ENCODE results near the gene ALDH16A1. TPM values are rescaled to one million over a fixed set of nuclear protein-coding genes. Genes with fewer than 3 reads are reported as not detected.

The ALDH16A1 gene
- total and polyA plus RNA-seq, 2 of the 4 experiments (the other 2 are of a cell fraction), result 10.4 to 12.9 TPM

DNA sequence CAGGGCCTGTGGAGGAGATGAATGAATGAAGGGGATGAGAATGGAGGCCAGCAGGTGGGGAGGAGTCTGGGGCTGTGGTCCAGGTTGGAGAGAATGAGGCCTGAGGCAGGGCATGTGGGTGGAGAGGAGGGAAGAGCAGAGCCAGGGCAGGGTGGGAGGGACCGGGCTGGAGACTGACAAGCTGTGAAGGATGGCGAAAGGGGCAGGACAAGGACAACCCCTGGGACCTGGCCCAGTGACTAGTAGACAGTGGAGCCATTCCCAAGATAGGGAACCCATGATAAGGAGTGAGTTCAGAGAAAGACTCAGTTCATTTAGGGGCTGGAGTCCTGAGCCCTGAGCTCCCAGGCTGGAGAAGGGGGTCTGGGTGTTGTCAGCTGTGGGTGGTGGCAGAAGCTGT lies 32.8 kb upstream of the ALDH16A1 start:
- in situ Hi-C loops (cut with MboI; ENCODE audit: low sequenced_read_pairs), result no loop called here
- POLR2A ChIA-PET (ENCODE audit: unreplicated experiment), result no interaction called here
- CTCF ChIA-PET, result no interaction called here

More for the DNA sequence above, 32.8 kb upstream of the ALDH16A1 start:
- H3K36me3 ChIP-seq (ENCODE audit: control insufficient read depth, insufficient read depth, low read length), result no peaks in the 10 kb centered on the region
- H3K4me3 ChIP-seq (ENCODE audit: insufficient read depth, low read depth, low read length), result no peak overlapping the region
- no peak overlapping the region for H4K5ac ChIP-seq (ENCODE audit: low read depth, low read length)
- H3K4ac ChIP-seq (ENCODE audit: low read depth, low read length), result no peak overlapping the region
- H2AFZ ChIP-seq (replicated peaks; ENCODE audit: low read length, poor library complexity), result no peak overlapping the region
- no peaks in the 10 kb centered on the region for H3K9me1 ChIP-seq (ENCODE audit: insufficient read depth, low read length)
- 27% methylated on average over 2 of the region's 2 CpGs; no CpG with 5 or more reads in 1 of the 2 experiments for WGBS, 2 experiments (ENCODE audit: extremely low coverage in 2 of 2, insufficient read length in 1 of 2)
- no peak overlapping the region for H3K4me2 ChIP-seq (ENCODE audit: low read depth, low read length)
- peaks cover 90% of the 10 kb centered on the region for H3K27me3 ChIP-seq (ENCODE audit: control insufficient read depth, insufficient read depth, low read length)
- H3K27ac ChIP-seq (ENCODE audit: insufficient read depth, low read length), result no peak overlapping the region
- TF ChIP-seq, protein P1, sequence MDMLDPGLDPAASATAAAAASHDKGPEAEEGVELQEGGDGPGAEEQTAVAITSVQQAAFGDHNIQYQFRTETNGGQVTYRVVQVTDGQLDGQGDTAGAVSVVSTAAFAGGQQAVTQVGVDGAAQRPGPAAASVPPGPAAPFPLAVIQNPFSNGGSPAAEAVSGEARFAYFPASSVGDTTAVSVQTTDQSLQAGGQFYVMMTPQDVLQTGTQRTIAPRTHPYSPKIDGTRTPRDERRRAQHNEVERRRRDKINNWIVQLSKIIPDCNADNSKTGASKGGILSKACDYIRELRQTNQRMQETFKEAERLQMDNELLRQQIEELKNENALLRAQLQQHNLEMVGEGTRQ (IDR thresholded peaks at IDR 0.05; ENCODE audit: low read depth, low read length), result no peak
- TF ChIP-seq MXI1 (IDR thresholded peaks at IDR 0.05; ENCODE audit: borderline replicate concordance, low read depth, low read length) (no peak), POLR2A (IDR thresholded peaks at IDR 0.05; ENCODE audit: low read depth, low read length) (no peak), RAD21 (IDR thresholded peaks at IDR 0.05; ENCODE audit: low read length) (no peak), FOS (IDR thresholded peaks at IDR 0.05; ENCODE audit: low read depth, low read length) (no peak), BHLHE40 (IDR thresholded peaks at IDR 0.05; ENCODE audit: low read depth, low read length) (no peak), MAFK (IDR thresholded peaks at IDR 0.05; ENCODE audit: low read depth, low read length) (no peak)
- TF ChIP-seq, protein P2, sequence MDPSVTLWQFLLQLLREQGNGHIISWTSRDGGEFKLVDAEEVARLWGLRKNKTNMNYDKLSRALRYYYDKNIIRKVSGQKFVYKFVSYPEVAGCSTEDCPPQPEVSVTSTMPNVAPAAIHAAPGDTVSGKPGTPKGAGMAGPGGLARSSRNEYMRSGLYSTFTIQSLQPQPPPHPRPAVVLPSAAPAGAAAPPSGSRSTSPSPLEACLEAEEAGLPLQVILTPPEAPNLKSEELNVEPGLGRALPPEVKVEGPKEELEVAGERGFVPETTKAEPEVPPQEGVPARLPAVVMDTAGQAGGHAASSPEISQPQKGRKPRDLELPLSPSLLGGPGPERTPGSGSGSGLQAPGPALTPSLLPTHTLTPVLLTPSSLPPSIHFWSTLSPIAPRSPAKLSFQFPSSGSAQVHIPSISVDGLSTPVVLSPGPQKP (IDR thresholded peaks at IDR 0.05; ENCODE audit: borderline replicate concordance, low read depth, low read length), result no peak
- TF ChIP-seq, protein P3, sequence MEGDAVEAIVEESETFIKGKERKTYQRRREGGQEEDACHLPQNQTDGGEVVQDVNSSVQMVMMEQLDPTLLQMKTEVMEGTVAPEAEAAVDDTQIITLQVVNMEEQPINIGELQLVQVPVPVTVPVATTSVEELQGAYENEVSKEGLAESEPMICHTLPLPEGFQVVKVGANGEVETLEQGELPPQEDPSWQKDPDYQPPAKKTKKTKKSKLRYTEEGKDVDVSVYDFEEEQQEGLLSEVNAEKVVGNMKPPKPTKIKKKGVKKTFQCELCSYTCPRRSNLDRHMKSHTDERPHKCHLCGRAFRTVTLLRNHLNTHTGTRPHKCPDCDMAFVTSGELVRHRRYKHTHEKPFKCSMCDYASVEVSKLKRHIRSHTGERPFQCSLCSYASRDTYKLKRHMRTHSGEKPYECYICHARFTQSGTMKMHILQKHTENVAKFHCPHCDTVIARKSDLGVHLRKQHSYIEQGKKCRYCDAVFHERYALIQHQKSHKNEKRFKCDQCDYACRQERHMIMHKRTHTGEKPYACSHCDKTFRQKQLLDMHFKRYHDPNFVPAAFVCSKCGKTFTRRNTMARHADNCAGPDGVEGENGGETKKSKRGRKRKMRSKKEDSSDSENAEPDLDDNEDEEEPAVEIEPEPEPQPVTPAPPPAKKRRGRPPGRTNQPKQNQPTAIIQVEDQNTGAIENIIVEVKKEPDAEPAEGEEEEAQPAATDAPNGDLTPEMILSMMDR (conservative IDR thresholded peaks at IDR 0.05; ENCODE audit: low read depth, low read length), result no peak
- H3K79me1 ChIP-seq (ENCODE audit: low read depth in 1 of 2, low read length in 2 of 2), result no peaks in the 10 kb centered on the region
- H3K14ac ChIP-seq (replicated peaks; ENCODE audit: low read depth, low read length), result no peak overlapping the region
- H3K4me1 ChIP-seq (ENCODE audit: control insufficient read depth, insufficient read depth, low read length), result peaks cover 2% of the 10 kb centered on the region; the same call in 1 of the 2 replicates
- no TSS peak for BruUV-seq (replicated peaks)
- ATAC-seq (ENCODE audit: low read depth) (no peak), DNase-seq (no peak)
- H2BK120ac ChIP-seq (ENCODE audit: low read depth, low read length), result no peak overlapping the region
- no peaks in the 10 kb centered on the region for H4K20me1 ChIP-seq (ENCODE audit: insufficient read depth, low read length)
- no peak overlapping the region for H3K9ac ChIP-seq (ENCODE audit: low read depth, low read length)
- no peak overlapping the region for H3K18ac ChIP-seq (ENCODE audit: low read depth, low read length)
- H4K91ac ChIP-seq (ENCODE audit: insufficient read depth, low read depth, low read length), result no peak overlapping the region
- H2BK20ac ChIP-seq (ENCODE audit: low read depth, low read length), result no peak overlapping the region
- no peak overlapping the region for H3K56ac ChIP-seq (ENCODE audit: extremely low read depth, insufficient read depth, low read length)
- no peak overlapping the region for H2BK15ac ChIP-seq (ENCODE audit: low read depth, low read length)
- intact Hi-C loops (cut with micrococcal nuclease) (no loop called here), dilution Hi-C loops (cut with HindIII; ENCODE audit: low sequenced_read_pairs, unreplicated experiment) (no loop called here)
- no peak overlapping the region for H4K8ac ChIP-seq (ENCODE audit: low read depth in 2 of 2, low read length in 2 of 2)
- H2AK5ac ChIP-seq (ENCODE audit: low read depth, low read length), result no peak overlapping the region
- H3K9me3 ChIP-seq (ENCODE audit: control insufficient read depth, insufficient read depth, low read length), result 0 out of 2 replicates have a peak, but pooled peaks cover under 1% of the 10 kb centered on the region
- H2BK5ac ChIP-seq (ENCODE audit: low read depth, low read length, poor library complexity, severe bottlenecking), result no peak overlapping the region
- no peak overlapping the region for H3K23ac ChIP-seq (ENCODE audit: low read depth, low read length)
- no peak overlapping the region for H2AK9ac ChIP-seq (replicated peaks; ENCODE audit: low read depth, low read length, poor library complexity)

Measured in IMR-90 (cell line).